ENCODE data around the gene OPN5. TPM values are rescaled to one million over a fixed set of nuclear protein-coding genes. Genes with fewer than 3 reads are reported as not detected.

OPN5 gene
- total RNA-seq, 1 donor from 2014 or later, result not detected

- H3K27ac Mint-ChIP-seq, result no peak overlapping the region
- no peak for DNase-seq
- intact Hi-C loops (cut with micrococcal nuclease), result no loop called here
- H3K9me3 Mint-ChIP-seq, result no peaks in the 10 kb centered on the region
- H3K4me1 Mint-ChIP-seq, result no peaks in the 10 kb centered on the region
- H3K27me3 Mint-ChIP-seq, result peaks cover 4% of the 10 kb centered on the region
- no peaks in the 10 kb centered on the region for H3K36me3 Mint-ChIP-seq (ENCODE audit: low read depth)
- H3K4me3 Mint-ChIP-seq, result no peak overlapping the region
Observed at GRCh38 chr6:47809873-47810272, 28.0 kb downstream of the OPN5 start.

GRCh38 chr6:47810885-47811284 lies 29.1 kb downstream of the OPN5 start:
- no peaks in the 10 kb centered on the region for H3K9me3 Mint-ChIP-seq
- H3K36me3 Mint-ChIP-seq (ENCODE audit: low read depth), result no peaks in the 10 kb centered on the region
- no peaks in the 10 kb centered on the region for H3K4me1 Mint-ChIP-seq
- H3K27me3 Mint-ChIP-seq, result peaks cover 5% of the 10 kb centered on the region
- no peak for DNase-seq
- intact Hi-C loops (cut with micrococcal nuclease), result no loop called here
- H3K27ac Mint-ChIP-seq, result no peak overlapping the region
- no peak overlapping the region for H3K4me3 Mint-ChIP-seq

GRCh38 chr6:47811443-47811842 lies 29.6 kb downstream of the OPN5 start:
- Mint-ChIP-seq H3K27ac (no peak overlapping the region), H3K4me3 (no peak overlapping the region), H3K36me3 (ENCODE audit: low read depth) (no peaks in the 10 kb centered on the region), H3K27me3 (peaks cover 5% of the 10 kb centered on the region), H3K9me3 (no peaks in the 10 kb centered on the region), H3K4me1 (no peaks in the 10 kb centered on the region)
- no peak for DNase-seq
- intact Hi-C loops (cut with micrococcal nuclease), result no loop called here

DNA sequence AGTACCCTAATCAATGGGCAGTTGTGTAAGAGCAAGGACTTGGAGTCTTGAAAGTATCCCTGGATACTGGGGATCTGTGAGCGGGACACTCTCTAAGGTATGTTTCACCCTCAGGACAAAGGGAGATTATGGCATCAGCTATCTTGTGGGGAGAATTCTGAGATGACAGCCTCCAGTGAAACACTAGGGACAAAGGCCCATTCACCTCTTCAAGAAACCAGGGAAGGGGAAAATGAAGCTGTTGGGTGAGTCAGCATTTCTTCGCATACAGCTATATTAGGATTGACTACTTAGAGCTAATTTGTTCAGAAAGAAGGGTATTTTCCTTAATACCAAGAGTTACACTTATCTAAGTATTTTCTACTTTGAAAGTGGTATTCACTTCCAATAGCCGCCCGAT lies 35.9 kb downstream of the OPN5 start:
- Mint-ChIP-seq H3K27ac (no peak overlapping the region), H3K4me1 (no peaks in the 10 kb centered on the region), H3K27me3 (peaks cover 3% of the 10 kb centered on the region), H3K9me3 (no peaks in the 10 kb centered on the region), H3K4me3 (no peak overlapping the region), H3K36me3 (ENCODE audit: low read depth) (no peaks in the 10 kb centered on the region)
- intact Hi-C loops (cut with micrococcal nuclease), result no loop called here
- no peak for DNase-seq

DNA sequence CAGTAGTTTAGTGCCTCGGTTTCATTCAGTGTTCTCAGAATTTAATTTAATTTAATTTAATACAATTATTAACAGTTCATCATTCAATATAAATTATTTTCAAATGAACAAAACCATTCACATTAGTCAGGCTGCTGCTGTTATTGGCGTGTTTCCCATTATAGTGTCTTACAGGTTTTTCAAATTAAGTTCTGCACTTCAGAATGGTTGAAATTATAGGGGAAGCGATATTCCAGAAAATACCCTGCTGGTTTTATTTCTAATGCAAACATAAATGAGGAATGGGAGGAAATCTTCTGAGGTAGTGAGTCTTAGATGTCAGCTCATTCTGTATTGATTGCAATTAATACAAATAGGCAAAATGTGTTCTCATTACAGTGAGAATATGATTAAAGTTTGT lies 37.6 kb downstream of the OPN5 start:
- Mint-ChIP-seq H3K36me3 (ENCODE audit: low read depth) (no peaks in the 10 kb centered on the region), H3K4me3 (no peak overlapping the region), H3K9me3 (no peaks in the 10 kb centered on the region), H3K4me1 (no peaks in the 10 kb centered on the region), H3K27me3 (peaks cover 2% of the 10 kb centered on the region), H3K27ac (no peak overlapping the region)
- no peak for DNase-seq
- intact Hi-C loops (cut with micrococcal nuclease), result no loop called here

DNA sequence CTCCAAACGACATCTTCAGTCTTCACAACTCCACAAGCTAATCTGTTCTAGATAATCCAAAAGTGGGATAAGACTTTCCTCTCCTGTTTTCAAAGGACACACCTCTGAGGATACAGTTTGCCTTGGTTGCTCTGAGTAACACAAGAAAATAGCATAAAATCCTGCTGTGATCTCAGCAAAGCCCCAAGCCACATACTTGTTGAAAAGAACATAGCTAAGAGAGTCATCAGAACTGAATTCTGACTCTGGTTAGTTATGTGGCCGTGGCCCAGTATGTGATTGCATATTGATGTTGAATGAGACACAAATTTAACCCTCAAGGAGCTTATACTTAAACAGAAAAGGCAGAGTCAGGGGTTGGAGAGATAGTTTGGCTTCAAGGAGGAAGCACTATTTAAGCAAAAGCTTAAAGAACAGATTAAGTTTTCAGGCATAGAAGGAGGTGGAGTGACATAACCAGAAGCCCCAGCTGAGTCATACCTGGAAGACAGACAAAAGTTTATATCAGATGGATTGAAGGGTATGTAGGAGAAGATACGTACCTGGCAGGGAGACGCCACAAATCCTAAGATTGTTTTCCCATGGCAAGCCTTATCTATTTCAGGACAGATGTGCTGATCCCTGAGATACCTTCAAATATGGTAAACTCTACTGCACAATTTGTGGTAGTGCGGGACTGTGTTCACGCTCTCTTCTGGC lies 41.2 kb downstream of the OPN5 start:
- H3K9me3 Mint-ChIP-seq, result no peaks in the 10 kb centered on the region
- peaks cover 2% of the 10 kb centered on the region for H3K27me3 Mint-ChIP-seq
- H3K4me1 Mint-ChIP-seq, result no peaks in the 10 kb centered on the region
- H3K4me3 Mint-ChIP-seq, result no peak overlapping the region
- intact Hi-C loops (cut with micrococcal nuclease), result no loop called here
- H3K27ac Mint-ChIP-seq, result no peak overlapping the region
- no peaks in the 10 kb centered on the region for H3K36me3 Mint-ChIP-seq (ENCODE audit: low read depth)
- no peak for DNase-seq

GRCh38 chr6:47832386-47833100 lies 50.7 kb downstream of the OPN5 start:
- Mint-ChIP-seq H3K9me3 (no peaks in the 10 kb centered on the region), H3K4me3 (no peak overlapping the region), H3K36me3 (ENCODE audit: low read depth) (no peaks in the 10 kb centered on the region), H3K27ac (no peak overlapping the region), H3K27me3 (no peaks in the 10 kb centered on the region), H3K4me1 (no peaks in the 10 kb centered on the region)
- no peak for DNase-seq
- intact Hi-C loops (cut with micrococcal nuclease), result no loop called here

- Mint-ChIP-seq H3K36me3 (ENCODE audit: low read depth) (no peaks in the 10 kb centered on the region), H3K27ac (no peak overlapping the region), H3K9me3 (no peaks in the 10 kb centered on the region), H3K4me3 (no peak overlapping the region), H3K4me1 (no peaks in the 10 kb centered on the region), H3K27me3 (no peaks in the 10 kb centered on the region)
- DNase-seq, result no peak
- intact Hi-C loops (cut with micrococcal nuclease), result no loop called here
Observed at GRCh38 chr6:47834196-47834595, 52.4 kb downstream of the OPN5 start.

DNA sequence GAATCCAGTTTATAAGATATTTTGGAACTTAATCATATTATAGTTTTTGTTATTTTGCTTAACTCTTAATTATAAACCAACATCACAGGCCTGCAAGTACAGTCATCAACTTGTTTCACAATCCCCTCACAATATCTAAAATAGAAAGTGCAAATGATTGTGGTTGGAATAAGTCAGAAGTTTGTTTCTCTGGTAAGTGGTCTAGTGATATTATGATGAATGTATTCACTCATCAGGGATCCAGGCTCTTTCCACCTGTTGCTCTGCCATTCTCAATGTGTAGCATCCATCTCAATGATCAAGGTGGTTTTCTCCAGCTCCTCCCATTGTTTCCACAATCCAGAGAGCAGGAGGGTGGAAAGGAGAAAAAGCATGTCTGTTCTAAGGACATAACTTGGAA lies 54.2 kb downstream of the OPN5 start:
- H3K27ac Mint-ChIP-seq, result no peak overlapping the region
- H3K9me3 Mint-ChIP-seq, result no peaks in the 10 kb centered on the region
- no peak for DNase-seq
- no peaks in the 10 kb centered on the region for H3K4me1 Mint-ChIP-seq
- H3K4me3 Mint-ChIP-seq, result no peak overlapping the region
- no peaks in the 10 kb centered on the region for H3K36me3 Mint-ChIP-seq (ENCODE audit: low read depth)
- H3K27me3 Mint-ChIP-seq, result no peaks in the 10 kb centered on the region
- intact Hi-C loops (cut with micrococcal nuclease), result no loop called here

DNA sequence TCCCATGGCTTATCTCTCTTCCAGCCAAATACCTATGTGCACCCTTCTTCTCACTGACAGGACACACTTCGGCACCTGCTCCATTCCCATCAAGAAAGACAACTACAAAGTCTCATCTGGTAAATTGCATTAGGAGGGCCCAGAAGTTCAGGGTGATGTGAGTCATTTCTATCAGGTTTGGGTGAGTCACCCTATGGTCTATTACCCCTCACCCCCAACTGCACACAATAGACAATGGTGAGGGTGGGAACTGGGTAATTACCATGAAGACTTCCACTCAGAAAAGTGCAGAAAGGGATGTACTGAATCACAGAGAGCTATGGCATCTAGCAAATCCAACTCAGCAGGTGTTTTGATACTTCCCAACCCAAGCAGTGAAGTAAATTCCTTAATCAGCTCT lies 54.8 kb downstream of the OPN5 start:
- H3K4me3 Mint-ChIP-seq, result no peak overlapping the region
- DNase-seq, result no peak
- no peak overlapping the region for H3K27ac Mint-ChIP-seq
- no peaks in the 10 kb centered on the region for H3K9me3 Mint-ChIP-seq
- H3K27me3 Mint-ChIP-seq, result no peaks in the 10 kb centered on the region
- H3K36me3 Mint-ChIP-seq (ENCODE audit: low read depth), result no peaks in the 10 kb centered on the region
- intact Hi-C loops (cut with micrococcal nuclease), result no loop called here
- H3K4me1 Mint-ChIP-seq, result no peaks in the 10 kb centered on the region

DNA sequence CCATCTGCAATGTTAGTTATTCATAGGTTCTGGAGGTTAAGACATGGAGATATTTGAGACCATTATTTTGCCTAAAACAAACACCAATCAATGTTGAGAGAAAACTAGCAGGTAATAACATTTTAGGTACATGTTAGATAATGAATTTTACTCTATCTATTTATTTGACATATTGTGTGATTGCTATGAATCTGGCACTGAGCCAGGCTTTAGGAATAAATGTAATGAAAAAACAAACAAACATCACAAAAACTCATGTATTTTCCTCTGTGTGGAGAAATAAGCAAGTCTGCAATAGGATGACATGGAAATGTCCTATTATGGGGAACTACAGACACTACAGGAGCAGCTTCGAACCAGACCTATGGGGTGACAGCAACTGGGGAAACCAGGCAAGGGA lies 57.8 kb downstream of the OPN5 start:
- Mint-ChIP-seq H3K36me3 (ENCODE audit: low read depth) (no peaks in the 10 kb centered on the region), H3K27me3 (no peaks in the 10 kb centered on the region), H3K4me3 (no peak overlapping the region), H3K27ac (no peak overlapping the region), H3K9me3 (no peaks in the 10 kb centered on the region), H3K4me1 (no peaks in the 10 kb centered on the region)
- DNase-seq, result no peak
- intact Hi-C loops (cut with micrococcal nuclease), result no loop called here

DNA sequence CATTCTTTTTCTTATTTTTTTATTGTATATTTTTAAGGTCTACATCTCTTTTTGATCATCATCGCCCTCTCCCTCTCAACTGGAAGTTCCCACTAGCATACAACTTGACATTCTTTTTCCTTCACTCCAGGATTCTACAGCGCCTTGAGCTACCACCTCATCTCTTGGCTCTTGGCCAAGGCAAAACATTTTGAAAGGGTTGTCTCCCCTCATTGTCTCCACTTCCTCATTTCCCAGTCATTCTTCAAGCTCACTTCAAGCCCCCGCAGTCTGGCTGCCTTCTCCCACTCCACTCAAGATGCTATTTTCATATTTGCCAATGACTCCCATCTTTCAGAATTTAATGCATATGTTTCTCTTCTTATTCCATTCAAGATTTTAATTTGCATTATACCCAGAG lies 63.0 kb downstream of the OPN5 start:
- Mint-ChIP-seq H3K4me1 (no peaks in the 10 kb centered on the region), H3K36me3 (ENCODE audit: low read depth) (no peaks in the 10 kb centered on the region), H3K9me3 (no peaks in the 10 kb centered on the region), H3K27ac (no peak overlapping the region), H3K4me3 (no peak overlapping the region), H3K27me3 (no peaks in the 10 kb centered on the region)
- intact Hi-C loops (cut with micrococcal nuclease), result no loop called here
- DNase-seq, result no peak

GRCh38 chr6:47846752-47847151 lies 64.9 kb downstream of the OPN5 start:
- H3K27ac Mint-ChIP-seq, result no peak overlapping the region
- DNase-seq, result no peak
- intact Hi-C loops (cut with micrococcal nuclease), result no loop called here
- no peaks in the 10 kb centered on the region for H3K4me1 Mint-ChIP-seq
- H3K9me3 Mint-ChIP-seq, result no peaks in the 10 kb centered on the region
- no peaks in the 10 kb centered on the region for H3K36me3 Mint-ChIP-seq (ENCODE audit: low read depth)
- H3K27me3 Mint-ChIP-seq, result no peaks in the 10 kb centered on the region
- H3K4me3 Mint-ChIP-seq, result no peak overlapping the region

DNA sequence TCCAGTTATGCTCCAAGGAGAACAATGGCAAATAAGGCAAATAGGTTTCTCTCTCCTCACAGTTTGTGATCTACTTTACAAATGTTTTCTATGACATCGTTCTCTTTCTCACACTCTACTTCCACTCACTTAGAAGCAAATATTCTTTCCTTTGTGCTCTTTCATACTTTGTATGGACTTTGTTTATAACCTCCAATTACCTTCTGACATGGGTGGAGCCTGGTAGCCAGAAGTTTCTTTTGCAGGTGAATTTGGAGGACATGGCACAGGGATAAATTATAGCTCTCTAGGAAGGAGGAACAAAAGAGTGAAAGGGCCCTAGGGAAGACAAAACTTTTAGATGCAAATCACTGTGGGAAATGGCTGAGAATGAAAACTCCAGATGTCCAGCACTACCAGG lies 69.3 kb downstream of the OPN5 start:
- Mint-ChIP-seq H3K36me3 (ENCODE audit: low read depth) (no peaks in the 10 kb centered on the region), H3K27ac (no peak overlapping the region)

DNA sequence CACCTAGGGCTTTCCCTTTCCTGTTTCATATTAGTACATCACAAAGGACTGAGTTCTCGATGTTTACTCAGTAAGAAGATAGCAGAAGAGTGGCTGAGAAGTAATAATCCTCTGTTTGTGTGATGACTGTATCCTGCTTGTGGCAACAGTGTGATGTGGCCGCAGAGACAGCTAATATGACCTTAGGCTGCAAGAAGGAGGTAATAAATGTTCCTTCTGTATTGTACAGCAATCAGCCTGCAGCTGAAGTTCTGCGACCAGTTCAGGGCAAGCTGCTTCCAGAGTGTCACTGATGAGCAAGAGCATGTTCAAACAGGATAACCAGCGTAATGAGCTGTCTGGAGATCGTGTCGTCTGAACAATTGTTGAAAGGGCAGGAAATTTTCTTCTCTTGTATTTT lies 70.9 kb downstream of the OPN5 start:
- no peak for DNase-seq
- H3K27me3 Mint-ChIP-seq, result no peaks in the 10 kb centered on the region
- intact Hi-C loops (cut with micrococcal nuclease), result no loop called here
- H3K4me1 Mint-ChIP-seq, result no peaks in the 10 kb centered on the region
- no peaks in the 10 kb centered on the region for H3K9me3 Mint-ChIP-seq
- no peak overlapping the region for H3K27ac Mint-ChIP-seq
- H3K36me3 Mint-ChIP-seq (ENCODE audit: low read depth), result no peaks in the 10 kb centered on the region
- H3K4me3 Mint-ChIP-seq, result no peak overlapping the region

More for the DNA sequence above, 69.3 kb downstream of the OPN5 start:
- H3K9me3 Mint-ChIP-seq, result no peaks in the 10 kb centered on the region
- DNase-seq, result no peak
- no peak overlapping the region for H3K4me3 Mint-ChIP-seq
- no peaks in the 10 kb centered on the region for H3K4me1 Mint-ChIP-seq
- no peaks in the 10 kb centered on the region for H3K27me3 Mint-ChIP-seq
- intact Hi-C loops (cut with micrococcal nuclease), result no loop called here

All from activated CD4-positive, alpha-beta T cell treated with anti-CD3 and anti-CD28 coated beads, Interleukin-2, amount 10 ng/mL, durations not matched to agents 24 days and 14 days (primary cell).